SH-SY5Y (cell line): ENCODE measurements around the gene MCF2L2.

Experiments used
- GATA2 ChIP-seq: IDR thresholded peaks from 2 replicates; pipeline ENCODE4 v1.6.1; 2011; ENCODE audit warnings: mild to moderate bottlenecking, low read depth, low read length
- GATA3 ChIP-seq: IDR thresholded peaks from 2 replicates; pipeline ENCODE4 v1.6.1; 2011; ENCODE audit warnings: low read depth, mild to moderate bottlenecking, low read length, moderate library complexity

- TF ChIP-seq GATA2 (no peak), GATA3 (no peak)
Observed at GRCh38 chr3:183247011-183247589, 181.3 kb downstream of the MCF2L2 start.
